GM21381 (cell line): ENCODE results near the gene LDLRAD4.

ENCODE experiments used
- ATAC-seq: cut with Tn5 transposase; IDR thresholded peaks from one replicate; pipeline ENCODE4 v1.9.1; 2021; ENCODE audit warnings: mild to moderate bottlenecking, moderate library complexity; ENCODE audit not compliant: unreplicated experiment

LDLRAD4 gene

DNA sequence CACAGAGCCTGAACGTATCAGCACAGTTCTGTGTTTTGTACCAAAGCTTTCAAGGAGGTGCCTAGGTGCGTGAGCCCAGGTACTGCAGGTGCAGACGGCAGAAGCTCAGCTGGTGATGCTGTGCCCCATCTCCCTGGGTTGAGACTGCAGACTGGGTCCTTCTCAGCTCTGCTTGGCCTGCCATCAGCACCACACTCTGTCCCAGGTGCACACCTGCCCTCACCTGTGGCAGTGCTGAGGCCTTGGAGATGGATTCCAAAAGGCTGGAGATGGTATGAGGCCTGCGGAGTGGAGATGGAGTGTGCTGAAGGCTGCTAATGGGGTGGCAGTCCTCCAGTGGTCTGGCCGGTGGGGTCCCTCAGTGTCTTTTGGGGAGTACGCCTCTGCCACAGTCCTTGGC lies 9.3 kb downstream of the LDLRAD4 start:
- ATAC-seq, result no peak

DNA sequence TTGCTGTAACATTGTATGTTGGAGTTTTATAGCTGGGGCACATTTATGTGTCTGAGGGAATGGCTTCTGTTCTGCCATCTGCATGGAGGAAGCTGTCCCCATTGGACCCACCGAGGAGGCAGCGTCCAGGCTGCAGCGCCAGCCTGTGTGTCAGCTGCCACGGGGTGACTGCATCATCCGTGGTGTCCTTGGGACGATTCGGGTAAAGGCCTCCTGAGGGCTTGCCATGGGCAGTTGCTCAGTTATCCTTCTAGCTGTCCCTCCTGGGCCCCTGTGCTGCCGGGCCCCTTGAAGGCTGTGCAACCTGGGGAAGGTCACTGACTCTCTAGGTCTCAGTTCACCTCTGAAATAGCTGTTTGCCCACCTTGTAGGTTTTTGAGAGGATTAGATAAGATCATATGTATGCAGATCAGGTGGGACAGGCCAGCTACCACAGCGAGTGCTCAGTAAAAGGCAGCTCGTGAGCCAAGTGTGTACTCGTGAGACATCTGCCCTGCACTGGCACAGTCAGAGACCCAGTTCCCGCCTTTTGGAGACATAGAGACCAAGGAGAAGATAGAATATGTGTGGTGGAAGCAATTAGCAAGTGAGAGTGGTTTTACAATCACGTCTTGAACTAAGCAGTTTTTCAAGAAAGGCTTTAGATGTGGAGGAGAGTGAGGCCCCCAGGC lies 10.6 kb downstream of the LDLRAD4 start:
- no peak for ATAC-seq

DNA sequence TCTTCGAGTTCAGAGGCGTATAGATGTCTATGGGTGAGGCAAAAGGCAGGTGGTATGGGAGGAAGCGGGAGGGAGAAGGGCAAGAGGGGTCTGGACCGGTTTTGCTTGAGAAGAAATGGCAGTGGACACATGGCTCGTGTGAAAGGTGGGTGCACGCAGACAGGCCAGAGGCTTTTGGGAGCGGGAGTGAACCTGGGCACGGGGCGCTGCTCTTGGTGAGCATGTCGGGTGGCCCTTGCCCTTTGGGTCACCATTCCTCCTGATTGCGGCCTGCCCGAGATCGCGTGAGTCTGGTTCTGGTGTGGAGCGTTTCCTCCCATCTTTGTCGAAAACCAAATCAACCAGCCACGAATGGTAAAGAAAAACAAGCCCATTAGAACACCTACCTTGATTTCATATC lies 12.6 kb downstream of the LDLRAD4 start:
- no peak for ATAC-seq

DNA sequence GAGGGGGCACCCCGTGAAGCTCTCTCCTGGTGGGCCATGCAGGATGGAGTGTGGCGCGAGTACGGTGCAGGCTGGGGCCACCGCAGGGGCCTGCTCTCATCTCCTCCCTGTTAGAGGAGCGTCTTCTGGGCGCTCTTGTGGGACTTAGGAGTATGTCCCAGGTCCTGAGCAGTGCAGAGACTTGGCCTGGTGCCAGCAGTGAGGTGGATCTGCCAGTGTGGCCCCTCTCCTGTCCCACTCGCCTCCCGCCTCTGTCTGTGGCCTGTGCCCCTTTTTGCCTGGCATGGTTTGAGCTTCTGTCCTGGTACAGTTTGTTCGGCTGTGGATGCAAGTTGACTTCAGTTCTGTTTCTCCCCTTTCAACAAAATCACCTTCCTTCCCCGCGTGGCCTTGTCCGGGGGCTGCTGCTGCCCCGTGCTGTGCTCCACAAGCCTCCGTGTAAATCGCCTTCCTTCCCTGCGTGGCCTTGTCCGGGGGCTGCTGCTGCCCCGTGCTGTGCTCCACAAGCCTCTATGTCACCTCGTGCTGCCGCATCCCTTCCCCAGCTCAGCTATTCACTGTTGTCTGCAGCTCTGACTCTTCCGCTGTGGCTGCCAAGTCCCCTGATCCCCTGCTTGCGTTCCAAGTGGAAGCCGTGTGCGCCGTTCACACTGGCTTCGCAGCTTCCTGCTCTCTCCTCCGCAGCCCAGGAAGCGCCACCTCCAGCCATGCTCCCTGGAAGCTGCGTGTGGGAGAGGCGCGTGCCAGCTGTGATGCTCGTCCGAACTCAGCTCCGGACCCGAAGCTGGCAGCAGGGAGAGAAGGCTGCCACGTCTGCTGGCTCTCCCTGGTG lies 13.7 kb downstream of the LDLRAD4 start:
- no peak for ATAC-seq

DNA sequence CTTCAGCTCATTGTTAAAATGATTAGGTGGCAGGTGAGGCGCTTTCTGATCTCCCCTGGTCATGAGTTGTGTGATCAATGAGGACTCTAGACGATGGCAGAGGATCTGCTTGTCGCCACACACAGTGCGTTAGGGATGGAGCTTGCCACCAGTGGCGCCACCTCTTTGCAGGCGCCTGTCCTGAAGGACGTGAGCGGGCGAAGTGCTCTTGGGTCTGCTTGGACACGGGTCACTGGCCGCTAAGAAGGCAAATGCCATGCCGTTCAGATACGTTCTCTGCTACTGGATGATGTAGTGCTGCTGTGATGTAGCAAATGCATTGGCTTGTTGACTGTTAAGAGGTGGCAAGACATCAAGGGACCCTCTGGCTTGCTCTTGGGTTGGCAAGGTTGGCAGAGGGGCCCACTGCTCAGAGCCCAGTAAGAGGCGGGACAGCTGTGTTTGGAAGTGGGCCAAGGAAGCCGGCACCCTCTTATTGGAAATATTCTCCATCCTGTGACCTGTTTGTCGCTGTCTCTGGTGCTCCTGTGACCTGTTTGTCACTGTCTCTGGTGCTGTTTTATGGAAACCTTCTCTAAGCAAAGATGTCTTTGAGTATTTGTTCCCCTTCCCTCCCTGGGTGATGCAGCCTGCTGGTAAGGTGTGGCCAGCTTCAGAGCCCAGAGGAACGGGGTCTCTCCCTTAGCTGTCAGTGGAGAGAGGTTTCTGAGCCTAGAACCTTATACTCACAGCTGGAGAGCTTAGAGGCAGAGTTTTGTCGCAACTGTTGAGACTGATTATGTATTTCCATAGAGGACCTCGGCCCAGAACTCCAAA lies 14.6 kb downstream of the LDLRAD4 start:
- no peak for ATAC-seq

DNA sequence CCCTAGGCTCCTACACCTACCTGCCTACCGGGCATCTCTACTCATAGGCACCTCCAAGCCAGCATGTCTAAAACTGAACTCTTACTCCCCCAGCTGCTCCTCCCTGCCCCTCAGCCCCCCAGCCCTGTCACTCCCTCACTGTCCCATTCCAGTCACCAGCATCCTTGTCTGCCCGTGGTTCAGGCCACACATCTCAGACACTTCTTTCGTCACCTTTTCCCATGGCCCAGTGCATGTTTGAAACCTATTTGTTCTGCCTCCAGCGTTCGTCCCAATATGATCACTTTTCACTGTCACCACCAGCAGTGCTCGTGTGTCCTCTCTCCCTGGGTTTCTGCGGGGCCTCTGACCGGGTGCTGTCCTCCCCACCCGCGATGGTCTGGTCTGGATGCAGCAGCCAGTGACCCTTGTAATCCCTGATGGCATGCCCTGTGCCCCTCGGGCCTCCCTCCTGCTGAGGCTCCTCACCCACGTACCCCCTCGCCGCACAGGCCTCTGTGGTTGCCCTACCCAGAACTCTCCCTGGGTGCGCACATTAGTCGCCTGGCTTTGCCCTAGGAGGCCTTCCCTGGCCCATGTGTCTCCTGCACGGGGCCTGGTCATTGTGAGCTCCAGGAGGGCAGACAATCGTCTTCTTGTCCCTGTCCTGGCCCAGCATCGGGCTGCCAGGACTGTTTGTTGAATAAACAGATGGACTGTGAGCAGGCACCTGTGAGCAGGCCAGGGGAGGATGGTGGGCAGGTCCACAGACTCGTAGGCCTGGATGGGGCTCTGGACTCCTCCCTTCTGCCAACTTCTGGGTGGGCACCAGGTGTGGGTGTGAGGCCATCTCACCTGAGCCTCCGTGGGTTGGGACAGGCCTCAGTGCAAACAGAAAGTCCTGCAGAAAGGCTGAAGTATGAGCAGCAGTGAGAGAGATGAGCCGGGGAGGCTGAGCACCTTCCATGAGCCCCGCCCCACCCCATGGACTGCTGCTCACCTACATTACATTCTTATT lies 15.5 kb downstream of the LDLRAD4 start:
- no peak for ATAC-seq

DNA sequence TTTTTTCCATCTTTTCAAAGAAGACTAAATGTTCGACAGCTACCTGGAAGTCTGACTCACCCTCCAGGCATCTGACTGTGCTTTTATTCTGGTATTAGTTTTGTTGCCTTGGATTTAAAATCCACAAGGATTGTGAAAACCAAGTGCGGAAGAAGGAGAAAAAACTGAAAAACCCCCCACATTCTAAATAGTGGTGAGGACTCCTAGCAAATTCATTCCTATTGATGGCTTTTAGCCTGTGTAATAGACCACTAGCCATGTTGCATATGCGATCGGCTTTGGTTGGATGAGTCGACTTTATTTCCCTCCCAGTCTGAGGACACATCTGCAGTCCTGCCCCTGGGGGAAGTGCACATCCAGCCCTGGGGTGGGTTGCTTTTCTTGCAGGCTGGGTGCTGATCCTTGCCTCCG lies 16.9 kb downstream of the LDLRAD4 start:
- no peak for ATAC-seq

DNA sequence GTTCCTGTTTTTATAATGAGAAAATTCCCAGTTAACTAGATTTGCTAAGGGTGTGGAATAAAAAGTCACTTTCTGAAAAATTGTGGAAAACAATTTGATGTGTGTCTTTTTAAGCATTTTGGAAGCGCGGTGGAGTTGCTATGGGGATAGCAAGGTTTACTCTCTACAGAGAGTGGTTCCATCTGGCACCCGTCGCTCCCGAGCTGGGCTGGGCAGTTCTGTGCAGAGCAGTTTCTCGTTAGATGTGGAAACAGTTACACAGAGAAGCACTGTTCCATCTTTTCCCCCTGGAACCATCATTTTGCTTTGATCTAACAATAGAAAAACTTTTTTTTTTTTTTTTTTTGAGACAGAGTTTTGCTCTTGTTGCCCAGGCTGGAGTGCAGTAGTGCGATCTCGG lies 17.4 kb downstream of the LDLRAD4 start:
- no peak for ATAC-seq

DNA sequence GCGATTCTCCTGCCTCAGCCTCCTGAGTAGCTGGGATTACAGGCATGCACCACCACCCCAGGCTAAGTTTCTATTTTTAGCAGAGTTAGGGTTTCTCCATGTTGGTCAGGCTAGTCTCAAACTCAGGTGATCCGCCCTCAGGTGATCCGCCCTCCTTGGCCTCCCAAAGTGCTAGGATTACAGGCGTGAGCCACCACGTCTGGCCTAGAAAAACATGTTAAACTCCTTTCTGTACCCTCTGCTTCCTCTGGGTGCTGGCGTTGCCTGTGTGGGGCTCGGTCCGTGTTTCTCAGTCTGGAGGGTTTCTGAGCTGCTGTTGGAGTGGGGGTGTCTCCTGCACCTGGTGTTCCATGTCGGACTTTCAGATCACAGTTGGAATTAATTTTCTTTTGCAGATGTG lies 17.9 kb downstream of the LDLRAD4 start:
- ATAC-seq, result no peak

DNA sequence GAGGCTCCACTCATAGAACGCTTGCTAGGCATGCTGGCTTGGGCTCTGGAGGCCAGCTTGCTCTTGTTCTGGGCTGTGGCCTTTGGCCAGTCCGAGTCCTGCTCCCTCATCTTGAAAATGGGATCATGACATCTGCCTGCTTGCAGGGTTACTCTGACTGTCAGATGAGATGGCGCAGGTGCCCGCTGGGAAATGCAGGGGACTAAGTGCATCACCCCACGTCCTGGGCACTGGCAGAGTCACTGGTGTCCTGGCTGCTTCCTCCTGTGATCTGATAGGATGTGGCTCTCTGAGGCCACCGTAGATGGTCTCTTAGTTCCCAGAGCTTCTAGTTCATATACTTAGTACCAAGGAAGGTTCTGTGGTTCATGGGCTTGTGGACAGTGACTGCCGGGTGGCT lies 18.5 kb downstream of the LDLRAD4 start:
- no peak for ATAC-seq

DNA sequence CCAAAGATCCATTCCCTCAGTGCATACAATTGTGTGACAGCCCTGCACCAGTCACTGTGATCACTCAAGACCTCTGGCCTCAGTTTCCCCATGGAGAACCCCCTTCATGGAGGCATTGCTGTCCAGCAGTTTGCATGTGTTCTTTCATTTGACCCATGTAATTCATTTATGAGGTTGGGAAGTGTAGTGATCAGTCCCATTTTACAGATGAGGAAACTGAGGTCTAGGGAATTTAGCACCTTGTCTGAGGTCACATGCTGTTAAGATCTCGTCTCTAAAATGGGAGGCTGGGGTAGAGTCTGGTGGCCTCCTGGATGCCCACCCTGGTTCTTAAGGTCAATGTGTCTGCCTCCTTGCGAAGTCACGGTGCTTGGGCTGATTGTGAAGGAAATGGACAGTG lies 19.1 kb downstream of the LDLRAD4 start:
- ATAC-seq, result no peak

DNA sequence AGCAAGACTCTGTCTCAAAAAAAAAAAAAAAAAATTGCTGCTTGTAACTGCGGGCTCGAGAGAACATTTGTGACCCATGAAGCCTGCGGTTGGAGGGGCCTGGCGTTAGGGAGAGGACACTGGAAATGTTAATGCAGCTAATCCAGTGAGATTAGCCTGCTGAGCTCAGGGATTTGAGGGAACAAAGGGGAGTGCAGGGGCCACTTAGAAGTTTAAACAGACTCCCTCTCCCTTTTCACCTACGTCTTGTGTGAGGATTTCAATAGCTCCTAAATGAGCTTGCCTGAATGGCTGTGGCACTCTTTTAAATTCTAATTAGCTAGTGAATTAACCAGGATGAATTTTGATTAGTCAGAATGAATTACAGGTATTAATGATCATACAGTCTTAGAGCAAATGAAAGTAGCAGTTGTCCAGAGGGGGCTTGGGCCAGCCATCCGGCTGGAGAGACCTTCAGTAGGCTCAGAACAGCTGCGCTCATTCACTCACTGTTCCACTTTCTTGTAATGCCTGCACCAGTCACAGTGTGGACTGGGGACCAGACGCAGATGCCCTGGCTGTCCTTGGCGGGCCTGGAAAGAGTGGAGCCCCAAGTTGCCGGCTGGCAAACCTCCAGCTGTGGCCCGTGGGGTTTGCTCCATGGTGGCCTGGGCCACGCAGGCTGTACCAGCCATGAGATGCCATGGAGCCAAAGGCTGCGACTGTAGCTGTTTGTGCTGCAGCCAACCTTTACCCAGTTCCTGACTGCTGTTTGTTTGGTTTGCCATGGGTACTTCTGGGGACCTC lies 20.8 kb downstream of the LDLRAD4 start:
- no peak for ATAC-seq

DNA sequence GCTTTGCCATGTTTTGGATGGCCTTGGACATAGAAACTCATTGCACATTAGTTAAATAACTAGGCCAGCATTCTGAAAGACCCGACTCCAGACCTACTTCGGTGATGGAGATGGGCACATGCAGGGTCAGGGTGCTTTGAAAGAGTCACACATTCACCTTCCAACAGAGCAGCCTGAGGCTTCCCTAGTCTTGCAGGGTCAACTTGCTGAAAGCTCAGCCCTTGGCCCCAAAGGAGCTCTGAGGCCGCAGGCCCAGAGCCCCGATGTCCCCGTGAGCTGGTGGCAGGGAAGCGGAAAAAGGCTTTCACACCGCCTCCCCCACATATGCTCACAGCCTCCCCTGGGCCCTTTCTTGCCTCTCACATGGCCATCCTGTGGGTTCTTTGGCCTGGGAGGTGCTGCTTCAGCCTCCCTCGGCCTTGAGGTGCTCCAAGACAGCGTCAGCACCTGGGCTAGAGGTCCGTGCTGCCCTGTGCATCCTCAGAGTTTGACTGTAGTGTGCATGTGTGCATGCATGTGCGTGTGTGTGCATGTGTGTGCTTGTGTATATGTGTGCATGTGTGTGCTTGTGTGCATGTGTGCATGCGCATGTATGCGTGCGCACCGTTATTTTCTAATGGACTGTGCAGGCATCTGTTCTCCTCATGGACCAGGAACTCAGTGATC lies 21.6 kb downstream of the LDLRAD4 start:
- ATAC-seq, result no peak

DNA sequence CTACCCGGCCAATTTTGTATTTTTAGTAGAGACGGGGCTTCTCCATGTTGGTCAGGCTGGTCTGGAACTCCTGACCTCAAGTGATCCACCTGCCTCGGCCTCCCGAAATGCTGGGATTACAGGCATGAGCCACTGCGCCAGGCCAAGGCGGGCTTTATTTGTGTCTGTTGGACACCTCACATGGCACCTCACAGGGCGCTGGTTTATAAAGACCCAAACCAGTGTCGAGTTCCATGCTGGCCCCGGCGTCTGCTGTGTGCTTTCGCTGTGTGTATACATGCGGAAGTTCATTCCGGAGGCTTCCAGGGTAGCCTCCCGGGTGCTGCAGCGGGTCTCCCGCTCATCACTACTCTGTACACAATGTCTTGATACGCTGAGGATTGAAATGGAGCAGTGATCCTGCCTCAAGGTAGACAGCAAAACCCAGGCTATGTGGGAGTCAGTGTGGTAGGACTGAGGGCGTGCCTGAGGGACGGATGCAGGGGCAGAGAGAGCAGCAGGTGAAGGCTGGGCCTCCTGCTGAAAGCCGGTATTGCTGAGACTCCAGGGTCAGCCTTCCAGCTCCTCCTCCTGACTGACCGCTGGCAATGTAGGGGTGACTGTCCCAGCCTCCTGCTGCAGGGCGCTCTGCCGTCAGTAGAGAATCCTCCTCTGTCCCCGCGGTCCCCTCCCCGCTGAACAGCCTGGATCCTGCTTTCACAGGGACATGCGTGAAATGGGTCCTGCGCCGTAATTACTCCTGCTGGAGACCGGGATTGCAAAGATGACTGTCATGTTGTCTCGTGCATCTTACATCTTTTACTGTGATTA lies 22.7 kb downstream of the LDLRAD4 start:
- no peak for ATAC-seq

DNA sequence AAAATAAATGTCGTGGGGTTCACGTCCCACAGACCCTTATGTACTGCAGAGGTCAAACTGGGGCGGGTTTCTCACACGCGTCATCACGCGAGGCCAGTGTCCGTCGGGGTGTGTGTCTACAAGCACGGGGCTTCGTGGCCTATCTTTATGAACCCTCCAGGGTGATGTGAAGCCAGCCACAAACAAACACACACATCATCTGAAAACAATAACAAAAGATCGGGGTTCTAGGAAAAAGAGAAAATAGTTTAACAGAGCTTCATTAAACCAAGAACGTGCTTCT lies 23.3 kb downstream of the LDLRAD4 start:
- no peak for ATAC-seq

DNA sequence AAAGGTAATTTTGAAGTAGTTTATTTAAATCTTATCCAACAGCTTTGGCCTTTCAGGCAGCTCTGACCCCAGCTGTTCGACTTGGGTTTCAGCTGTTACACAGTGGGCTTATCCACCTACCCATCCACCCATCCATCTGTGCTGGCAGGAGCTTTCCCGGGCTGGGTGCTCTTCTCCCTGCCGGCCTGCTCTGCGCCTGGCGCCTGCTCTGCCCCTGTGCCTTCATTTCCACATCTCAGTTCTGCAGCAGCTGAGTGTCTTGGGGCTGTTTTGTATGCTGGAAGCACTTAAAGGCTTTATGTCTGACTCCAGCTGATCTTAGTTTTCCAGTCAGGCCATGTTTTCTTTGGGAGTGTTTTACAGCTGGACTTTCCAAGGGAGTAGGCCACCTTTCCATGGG lies 24.2 kb downstream of the LDLRAD4 start:
- no peak for ATAC-seq

DNA sequence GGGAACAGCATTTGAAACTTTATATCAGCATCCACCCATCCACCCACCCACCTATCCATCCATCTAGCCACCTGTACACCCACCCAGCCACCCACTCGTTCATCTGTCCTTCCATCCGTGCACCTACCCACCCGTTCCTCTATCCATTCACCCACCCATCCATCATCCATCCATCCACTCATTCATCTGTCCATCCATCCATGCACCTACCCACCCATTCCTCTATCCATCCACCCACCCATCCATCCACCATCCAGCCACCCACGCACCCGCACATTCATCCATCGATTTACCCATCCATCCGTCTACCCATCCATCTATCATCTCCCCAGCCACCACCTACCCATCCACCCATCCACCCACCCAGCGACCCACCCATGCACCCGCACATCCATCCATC lies 24.8 kb downstream of the LDLRAD4 start:
- no peak for ATAC-seq

DNA sequence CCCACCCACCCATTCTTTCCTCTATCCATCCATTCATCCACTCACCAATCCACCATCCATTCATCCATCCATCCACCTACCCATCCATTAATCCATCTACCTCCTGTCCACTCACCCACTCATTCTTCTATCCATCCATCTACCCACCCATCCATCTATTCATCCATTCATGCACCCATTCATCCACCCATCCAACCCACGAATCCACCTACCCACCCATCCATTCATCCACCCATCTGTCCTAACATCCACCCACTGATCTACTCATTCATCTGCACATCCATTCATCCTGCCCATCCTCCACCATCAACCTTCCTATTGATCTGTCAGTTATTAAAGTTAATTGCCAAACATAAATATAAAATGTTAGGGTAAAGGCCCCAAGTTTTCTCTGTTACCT lies 25.6 kb downstream of the LDLRAD4 start:
- no peak for ATAC-seq
